Neuronal stem cell (in vitro differentiated cells): ENCODE results near the gene GRIA4. TPM values are rescaled to one million over a fixed set of nuclear protein-coding genes. Genes with fewer than 3 reads are reported as not detected.

ENCODE experiments used
- small RNA-seq: library from polyadenylated mRNA; stranded (forward); fragments of <200 nt; extraction: miRNeasy Mini kit (QIAGEN cat#:217004); gene quantifications from one replicate; pipeline ENCODE3, GENCODE V24; 2013; ENCODE audit not compliant: insufficient read depth

GRIA4 gene

Small RNA genes lying within 50 kb of the gene (small RNA-seq; reads per million reads assigned to genes)
- gene RNU4-55P (not detected), gene RNU6-277P (not detected)
